Measurements from ENCODE around the gene APCDD1L. TPM values are rescaled to one million over a fixed set of nuclear protein-coding genes. Genes with fewer than 3 reads are reported as not detected.

Gene APCDD1L
- total RNA-seq, 1 experiment from 2014 or later: not detected

DNA sequence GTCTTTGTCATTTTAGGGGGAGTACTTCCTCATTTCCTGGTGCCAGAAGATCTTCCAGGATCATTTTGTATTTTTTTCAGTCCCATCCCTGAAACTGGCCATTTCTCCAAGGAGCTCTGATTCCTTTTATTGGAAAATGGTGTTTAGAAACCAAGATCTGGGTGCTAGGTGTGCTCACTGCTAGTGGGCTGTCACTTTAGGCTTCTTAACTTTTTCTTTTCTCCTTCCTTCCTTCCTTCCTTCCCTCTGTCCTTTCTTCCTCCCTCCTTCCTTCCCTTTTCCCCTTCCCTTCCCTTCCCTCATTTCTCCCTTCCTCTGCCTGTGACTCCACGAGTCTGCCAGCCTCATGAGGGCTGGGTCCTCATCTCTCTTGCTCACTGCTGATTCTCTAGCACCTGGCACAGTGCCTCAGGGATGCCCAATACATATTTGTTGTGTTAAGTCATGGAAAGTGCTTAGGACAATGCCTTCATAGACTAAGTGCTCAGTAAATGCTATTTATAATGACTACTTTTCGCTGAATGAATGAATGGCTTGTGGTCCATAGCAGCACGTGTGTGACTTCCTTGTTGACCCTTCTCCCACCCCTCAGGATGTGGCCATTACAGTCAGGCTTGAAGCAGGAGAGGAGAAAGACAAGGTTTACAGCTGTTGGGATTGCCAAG, 36.9 kb downstream of the APCDD1L start:
- no peak for DNase-seq
- H3K27ac Mint-ChIP-seq (ENCODE audit: unreplicated experiment): no peak overlapping the region
- H3K4me1 Mint-ChIP-seq (ENCODE audit: low read depth, unreplicated experiment): no peaks in the 10 kb centered on the region
- peaks cover 3% of the 10 kb centered on the region for H3K27me3 Mint-ChIP-seq (ENCODE audit: insufficient read depth, unreplicated experiment)
- intact Hi-C loops (cut with micrococcal nuclease; ENCODE audit: unreplicated experiment): loop anchor here (10.0 kb wide), 1 partner anchor 357 kb away; no protein-coding TSS in a partner anchor
- Histone ChIP-seq H3K4me3 (ENCODE audit: low read depth, low read length) (no peak overlapping the region), H3K4me1 (no peaks in the 10 kb centered on the region), H3K36me3 (ENCODE audit: control insufficient read depth, insufficient read depth, low read length) (no peaks in the 10 kb centered on the region), H3K9me3 (peaks cover 11% of the 10 kb centered on the region; the same call in 1 of the 2 replicates), H3K27me3 (replicated peaks; ENCODE audit: control insufficient read depth, insufficient read depth, low read length) (no peaks in the 10 kb centered on the region)
- peaks cover 28% of the 10 kb centered on the region for H3K9me3 Mint-ChIP-seq (ENCODE audit: unreplicated experiment)
- no TSS peak for BruUV-seq (replicated peaks)
- TF ChIP-seq, protein P1, sequence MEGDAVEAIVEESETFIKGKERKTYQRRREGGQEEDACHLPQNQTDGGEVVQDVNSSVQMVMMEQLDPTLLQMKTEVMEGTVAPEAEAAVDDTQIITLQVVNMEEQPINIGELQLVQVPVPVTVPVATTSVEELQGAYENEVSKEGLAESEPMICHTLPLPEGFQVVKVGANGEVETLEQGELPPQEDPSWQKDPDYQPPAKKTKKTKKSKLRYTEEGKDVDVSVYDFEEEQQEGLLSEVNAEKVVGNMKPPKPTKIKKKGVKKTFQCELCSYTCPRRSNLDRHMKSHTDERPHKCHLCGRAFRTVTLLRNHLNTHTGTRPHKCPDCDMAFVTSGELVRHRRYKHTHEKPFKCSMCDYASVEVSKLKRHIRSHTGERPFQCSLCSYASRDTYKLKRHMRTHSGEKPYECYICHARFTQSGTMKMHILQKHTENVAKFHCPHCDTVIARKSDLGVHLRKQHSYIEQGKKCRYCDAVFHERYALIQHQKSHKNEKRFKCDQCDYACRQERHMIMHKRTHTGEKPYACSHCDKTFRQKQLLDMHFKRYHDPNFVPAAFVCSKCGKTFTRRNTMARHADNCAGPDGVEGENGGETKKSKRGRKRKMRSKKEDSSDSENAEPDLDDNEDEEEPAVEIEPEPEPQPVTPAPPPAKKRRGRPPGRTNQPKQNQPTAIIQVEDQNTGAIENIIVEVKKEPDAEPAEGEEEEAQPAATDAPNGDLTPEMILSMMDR (IDR thresholded peaks at IDR 0.05; ENCODE audit: insufficient read depth in 1 of 2, low read depth in 1 of 2, low read length in 1 of 2, severe bottlenecking in 1 of 2, unreplicated experiment in 1 of 2): no peak
- no peaks in the 10 kb centered on the region for H3K36me3 Mint-ChIP-seq (ENCODE audit: insufficient read depth, unreplicated experiment)
- POLR2A ChIA-PET: no interaction called here
- CTCF ChIA-PET: interaction anchor here (1.4 kb wide), 1 partner anchor 173 kb away, joined by 5 read pairs; the partner anchor contains the start of gene STX16
- H3K4me3 Mint-ChIP-seq (ENCODE audit: unreplicated experiment): no peak overlapping the region

DNA sequence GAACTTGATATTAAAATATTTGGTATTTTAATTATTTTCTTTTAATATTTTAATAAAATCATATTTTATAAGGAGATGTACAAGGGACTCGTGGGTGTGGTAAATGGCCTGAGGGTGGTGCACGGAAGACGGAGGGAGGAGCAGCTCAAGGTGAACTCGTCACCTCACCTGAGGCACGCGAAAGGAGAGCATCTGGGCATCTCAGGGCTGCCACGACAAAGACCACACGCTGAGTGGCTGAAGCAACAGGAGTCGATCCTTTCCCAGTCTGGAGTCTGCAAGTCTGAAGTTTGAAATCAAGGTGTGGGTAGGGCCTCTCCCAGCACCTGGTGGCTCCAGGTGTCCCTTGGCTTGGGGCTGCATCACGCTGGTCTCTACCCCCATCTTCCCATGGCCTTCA, 39.7 kb downstream of the APCDD1L start:
- no peak overlapping the region for H3K4me3 Mint-ChIP-seq (ENCODE audit: unreplicated experiment)
- intact Hi-C loops (cut with micrococcal nuclease; ENCODE audit: unreplicated experiment): loop anchor here (10.0 kb wide), 1 partner anchor 359 kb away; no protein-coding TSS in a partner anchor
- ChIA-PET POLR2A (no interaction called here), CTCF (no interaction called here)
- TF ChIP-seq, protein P1 (IDR thresholded peaks at IDR 0.05; ENCODE audit: insufficient read depth in 1 of 2, low read depth in 1 of 2, low read length in 1 of 2, severe bottlenecking in 1 of 2, unreplicated experiment in 1 of 2): no peak
- Histone ChIP-seq H3K27me3 (replicated peaks; ENCODE audit: control insufficient read depth, insufficient read depth, low read length) (no peaks in the 10 kb centered on the region), H3K36me3 (ENCODE audit: control insufficient read depth, insufficient read depth, low read length) (no peaks in the 10 kb centered on the region), H3K4me3 (ENCODE audit: low read depth, low read length) (no peak overlapping the region), H3K9me3 (peaks cover 11% of the 10 kb centered on the region; the same call in 1 of the 2 replicates), H3K4me1 (no peaks in the 10 kb centered on the region)
- no peaks in the 10 kb centered on the region for H3K36me3 Mint-ChIP-seq (ENCODE audit: insufficient read depth, unreplicated experiment)
- H3K4me1 Mint-ChIP-seq (ENCODE audit: low read depth, unreplicated experiment): no peaks in the 10 kb centered on the region
- no peak overlapping the region for H3K27ac Mint-ChIP-seq (ENCODE audit: unreplicated experiment)
- H3K27me3 Mint-ChIP-seq (ENCODE audit: insufficient read depth, unreplicated experiment): no peaks in the 10 kb centered on the region
- peak in 1 of 2 experiments; percentile 37 for DNase-seq
- peaks cover 28% of the 10 kb centered on the region for H3K9me3 Mint-ChIP-seq (ENCODE audit: unreplicated experiment)
- BruUV-seq (replicated peaks): no TSS peak

DNA sequence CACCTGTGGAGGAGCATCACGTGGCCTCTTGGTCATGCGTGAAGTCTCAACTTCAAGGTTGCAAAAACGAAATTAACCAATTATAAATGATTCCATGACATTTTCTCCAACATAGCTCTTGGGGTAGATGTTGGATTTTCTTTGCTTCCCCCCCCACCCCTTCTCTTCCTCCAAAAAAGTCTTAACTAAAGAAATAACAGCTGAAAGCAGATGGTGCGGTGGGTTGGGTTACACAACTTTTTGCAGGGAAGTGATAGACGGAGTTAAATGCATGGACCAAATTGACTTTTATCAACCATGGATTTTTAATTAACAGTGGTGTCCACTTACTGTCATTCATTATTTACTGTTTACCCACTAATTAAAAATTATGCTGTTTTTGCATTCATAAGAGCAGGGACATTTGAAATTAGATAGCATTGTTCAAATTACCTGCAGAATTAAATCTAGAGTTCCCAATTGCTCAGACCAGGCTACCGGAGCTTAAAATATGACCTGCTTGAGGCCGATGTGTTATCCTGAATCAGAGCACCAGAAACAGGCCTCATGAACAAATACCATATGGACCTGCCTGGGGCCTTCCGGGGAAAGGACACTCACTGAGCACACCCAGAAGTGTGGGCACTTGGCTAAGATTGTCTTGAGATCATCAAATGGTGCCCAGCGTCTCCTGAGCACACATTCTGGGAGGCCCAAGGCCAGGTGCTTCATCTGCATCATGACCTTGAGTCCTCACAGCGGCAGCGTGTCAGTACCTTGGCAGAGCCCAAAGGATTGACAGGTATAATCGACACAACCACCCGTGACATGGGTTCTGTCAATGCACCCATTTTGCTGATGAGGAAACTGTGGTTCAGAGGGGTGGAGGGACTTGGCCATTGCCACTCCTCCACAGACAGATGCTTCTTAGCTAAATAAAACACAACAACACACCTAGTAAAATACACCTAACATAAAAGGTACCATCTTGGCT, 41.5 kb downstream of the APCDD1L start:
- Histone ChIP-seq H3K36me3 (ENCODE audit: control insufficient read depth, insufficient read depth, low read length) (no peaks in the 10 kb centered on the region), H3K9me3 (peaks cover 11% of the 10 kb centered on the region; the same call in 1 of the 2 replicates), H3K4me1 (no peaks in the 10 kb centered on the region), H3K4me3 (ENCODE audit: low read depth, low read length) (no peak overlapping the region), H3K27me3 (replicated peaks; ENCODE audit: control insufficient read depth, insufficient read depth, low read length) (no peaks in the 10 kb centered on the region)
- peak in 1 of 2 experiments; percentile 28 for DNase-seq
- Mint-ChIP-seq H3K9me3 (ENCODE audit: unreplicated experiment) (peaks cover 24% of the 10 kb centered on the region), H3K27ac (ENCODE audit: unreplicated experiment) (no peak overlapping the region), H3K4me1 (ENCODE audit: low read depth, unreplicated experiment) (no peaks in the 10 kb centered on the region), H3K27me3 (ENCODE audit: insufficient read depth, unreplicated experiment) (no peaks in the 10 kb centered on the region), H3K4me3 (ENCODE audit: unreplicated experiment) (no peak overlapping the region), H3K36me3 (ENCODE audit: insufficient read depth, unreplicated experiment) (no peaks in the 10 kb centered on the region)
- POLR2A ChIA-PET: no interaction called here
- BruUV-seq (replicated peaks): no TSS peak
- CTCF ChIA-PET: interaction anchor here (1.5 kb wide), 1 partner anchor 177 kb away, joined by 4 read pairs; the partner anchor contains the start of gene STX16
- intact Hi-C loops (cut with micrococcal nuclease; ENCODE audit: unreplicated experiment): loop anchor here (10.0 kb wide), 1 partner anchor 361 kb away; no protein-coding TSS in a partner anchor
- TF ChIP-seq, protein P1 (IDR thresholded peaks at IDR 0.05; ENCODE audit: insufficient read depth in 1 of 2, low read depth in 1 of 2, low read length in 1 of 2, severe bottlenecking in 1 of 2, unreplicated experiment in 1 of 2): no peak
